Activated CD8-positive, alpha-beta memory T cell treated with anti-CD3 and anti-CD28 coated beads for 36 hours (primary cell): Measurements from ENCODE around the gene NOTCH1. TPM values are rescaled to one million over a fixed set of nuclear protein-coding genes. Genes with fewer than 3 reads are reported as not detected.
"Not testable (repeated sequence)": the region's sequence is repeated elsewhere in the genome, so short reads cannot be mapped to it uniquely, and the experiment has no call there.

Experiments
- CTCF ChIA-PET: fragments of 350-600 bp; sonication (Branson Sonifier 250); formaldehyde crosslinking; loops from one replicate; lab custom pipeline; 2021; ENCODE audit warnings: antibody characterized with exemption; lab: Charles Lee
- POLR2A ChIA-PET: fragments of 350-600 bp; sonication (Branson Sonifier 250); formaldehyde crosslinking; loops from one replicate; lab custom pipeline; 2021; ENCODE audit warnings: antibody characterized with exemption; lab: Charles Lee
- total RNA-seq, 2 experiments: library from RNA; stranded (reverse); gene quantifications; one replicate each; pipeline ENCODE4 v1.2.3, GENCODE V29; 2021

Gene NOTCH1
- total RNA-seq, 2 experiments from 2014 or later: 69.5 to 71.4 TPM

DNA sequence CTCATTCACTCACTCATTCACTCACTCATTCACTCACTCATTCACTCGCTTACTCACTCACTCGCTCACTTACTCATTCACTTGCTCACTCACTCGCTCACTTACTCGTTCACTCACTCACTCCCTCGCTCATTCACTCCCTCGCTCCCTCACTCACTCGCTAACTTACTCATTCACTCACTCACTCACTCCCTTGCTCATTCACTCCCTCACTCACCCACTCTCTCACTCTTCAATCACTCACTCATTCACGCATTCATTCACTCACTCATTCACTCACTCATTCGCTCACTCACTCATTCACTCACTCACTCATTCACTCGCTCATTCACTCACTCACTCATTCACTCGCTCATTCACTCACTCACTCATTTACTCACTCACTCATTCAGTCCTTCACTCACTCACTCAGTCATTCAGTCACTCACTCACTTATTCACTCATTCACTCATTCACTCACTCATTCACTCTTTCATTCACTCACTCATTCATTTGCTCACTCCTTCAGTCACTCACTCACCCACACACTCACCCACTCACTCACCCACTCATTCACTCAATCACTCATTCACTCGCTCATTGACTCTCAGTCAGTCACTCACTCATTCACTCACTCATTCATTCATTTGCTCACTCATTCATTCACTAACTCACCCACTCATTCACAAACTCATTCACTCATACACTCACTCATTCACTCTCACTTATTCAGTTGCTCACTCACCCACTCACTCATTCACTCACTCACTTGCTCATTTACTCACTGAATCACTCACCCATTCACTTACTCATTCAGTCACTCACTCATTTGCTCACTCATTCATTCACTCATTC, 36.0 kb upstream of the NOTCH1 start:
- ChIA-PET CTCF (no interaction called here), POLR2A (no interaction called here)

DNA sequence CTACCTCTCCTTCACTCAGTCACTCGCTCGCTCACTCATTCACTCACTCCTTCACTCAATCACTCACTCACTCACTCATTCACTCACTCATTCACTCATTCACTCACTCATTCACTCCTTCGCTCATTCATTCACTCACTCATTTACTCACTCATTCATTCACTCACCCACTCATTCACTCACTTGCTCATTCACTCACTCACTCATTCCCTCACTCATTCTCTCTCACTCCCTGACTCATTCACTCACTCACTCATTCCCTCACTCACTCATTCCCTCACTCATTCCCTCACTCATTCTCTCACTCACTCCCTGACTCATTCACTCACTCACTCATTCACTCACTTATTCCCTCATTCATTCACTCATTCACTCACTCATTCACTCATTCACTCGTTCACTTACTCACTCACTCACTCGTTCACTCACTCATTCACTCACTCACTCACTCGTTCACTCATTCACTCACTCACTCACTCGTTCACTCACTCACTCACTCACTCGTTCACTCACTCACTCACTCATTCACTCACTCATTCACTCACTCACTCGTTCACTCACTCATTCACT, 33.9 kb upstream of the NOTCH1 start:
- CTCF ChIA-PET: interaction anchor here (1.4 kb wide), 1 partner anchor 90 kb away, joined by 4 read pairs; no protein-coding TSS in a partner anchor
- POLR2A ChIA-PET: not testable (repeated sequence)

DNA sequence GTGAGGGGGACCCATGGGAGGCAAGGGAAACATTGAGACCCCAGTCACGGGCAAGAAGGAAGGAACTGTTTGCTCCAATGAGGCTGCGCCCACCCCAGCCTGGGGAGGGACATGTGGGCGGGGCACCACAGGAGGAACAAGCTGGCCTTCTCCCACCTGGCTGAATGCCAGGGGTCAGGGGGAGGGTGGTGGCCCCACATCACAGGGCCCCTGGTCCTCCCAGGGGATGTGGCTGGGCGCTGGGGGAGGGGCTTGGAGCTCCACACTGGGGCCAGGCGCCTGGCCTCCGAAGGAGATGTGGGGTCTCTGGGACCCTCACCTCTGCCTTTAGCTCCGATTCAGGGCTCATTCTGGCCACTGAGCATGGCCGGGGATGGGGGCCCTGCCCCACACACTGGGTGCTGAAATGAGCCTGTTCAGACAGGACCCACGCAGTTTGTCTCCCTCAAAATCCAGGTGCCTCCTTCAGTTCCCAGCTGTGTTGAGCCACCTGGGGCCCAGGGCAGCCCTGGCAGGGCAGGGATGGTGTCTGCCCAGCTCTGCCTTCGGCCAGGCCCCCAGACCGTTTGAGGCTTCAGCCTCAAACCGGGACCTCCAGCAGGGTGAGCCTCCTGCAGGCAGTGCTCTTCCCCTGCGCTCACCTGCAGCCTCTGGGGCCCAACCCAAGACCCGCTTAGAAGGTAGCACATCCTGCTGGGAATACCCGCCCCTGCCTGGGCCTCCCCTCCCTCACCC, 33.2 kb upstream of the NOTCH1 start:
- POLR2A ChIA-PET: no interaction called here
- CTCF ChIA-PET: interaction anchor here (1.4 kb wide), 1 partner anchor 89 kb away, joined by 4 read pairs; no protein-coding TSS in a partner anchor

DNA sequence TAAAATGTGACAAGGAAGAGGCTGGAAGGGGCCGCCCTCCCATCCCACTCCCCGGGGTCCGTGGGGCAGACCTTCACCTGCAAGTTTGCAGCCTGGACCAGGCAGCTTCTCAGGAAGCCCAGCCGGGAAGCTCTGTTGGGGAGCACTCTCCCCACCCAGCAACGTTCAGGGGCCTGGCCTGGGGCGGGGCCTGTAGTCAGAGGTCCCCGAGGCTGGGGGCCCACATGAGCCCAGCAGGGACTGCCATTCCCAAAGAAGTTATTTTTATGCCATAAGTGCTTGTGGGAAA, 32.7 kb upstream of the NOTCH1 start:
- CTCF ChIA-PET: interaction anchor here (0.9 to 1.4 kb wide), 2 partner anchors 10 to 89 kb away, joined by 3 to 4 read pairs; no protein-coding TSS in a partner anchor
- POLR2A ChIA-PET: no interaction called here

DNA sequence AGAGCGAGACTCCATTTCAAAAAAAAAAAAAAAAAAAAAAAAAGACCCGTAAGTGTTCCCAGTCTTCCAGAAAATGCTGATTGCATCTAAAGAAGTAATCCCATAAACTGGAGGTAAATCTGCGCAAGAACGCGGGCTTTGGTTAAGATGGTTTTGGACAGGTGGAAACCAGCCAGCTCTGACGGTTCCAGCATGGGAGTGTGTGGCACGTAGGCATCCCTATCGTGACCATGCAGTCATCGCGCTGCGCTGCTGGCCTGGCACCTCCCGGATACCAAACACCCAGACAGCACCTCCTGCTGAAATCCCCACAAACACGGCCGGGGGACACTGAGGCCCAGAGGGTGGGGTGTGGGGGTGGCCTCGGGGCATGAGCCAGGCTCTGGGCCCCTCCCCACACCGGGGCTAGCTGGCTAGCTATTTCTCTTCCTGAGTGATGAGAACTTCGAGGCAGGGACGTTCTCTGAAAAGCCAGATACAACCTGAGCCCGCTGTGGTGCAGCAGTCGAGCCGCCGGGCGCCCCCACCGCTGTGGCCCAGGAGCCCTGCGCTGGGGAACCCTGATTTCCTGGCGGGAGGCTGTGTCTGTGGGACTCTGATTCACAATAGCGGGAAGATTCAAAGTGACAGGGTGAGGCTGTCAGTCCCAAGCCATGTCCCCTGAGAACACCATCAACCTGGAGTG, 32.2 kb upstream of the NOTCH1 start:
- POLR2A ChIA-PET: no interaction called here
- CTCF ChIA-PET: interaction anchor here (0.9 to 1.4 kb wide), 2 partner anchors 10 to 90 kb away, joined by 3 read pairs; no protein-coding TSS in a partner anchor

DNA sequence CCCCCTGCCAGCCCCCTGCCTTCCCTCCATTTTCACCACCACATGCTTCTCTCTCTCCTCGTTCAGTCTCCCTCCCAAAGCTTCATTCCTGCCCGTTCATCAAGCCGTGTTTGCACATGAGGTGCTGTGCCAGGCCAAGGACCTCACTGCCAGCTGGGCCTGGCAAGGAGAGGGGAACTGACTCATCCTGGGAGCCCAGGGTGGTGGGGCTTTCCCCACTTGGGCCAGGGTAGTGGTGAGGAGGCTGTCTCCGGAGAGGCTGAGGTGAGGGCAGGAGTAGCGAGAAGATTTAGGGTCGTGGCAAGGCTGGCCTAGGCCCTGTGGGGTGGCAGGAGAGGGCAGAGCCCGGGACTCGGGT, 30.4 kb upstream of the NOTCH1 start:
- ChIA-PET POLR2A (no interaction called here), CTCF (no interaction called here)

DNA sequence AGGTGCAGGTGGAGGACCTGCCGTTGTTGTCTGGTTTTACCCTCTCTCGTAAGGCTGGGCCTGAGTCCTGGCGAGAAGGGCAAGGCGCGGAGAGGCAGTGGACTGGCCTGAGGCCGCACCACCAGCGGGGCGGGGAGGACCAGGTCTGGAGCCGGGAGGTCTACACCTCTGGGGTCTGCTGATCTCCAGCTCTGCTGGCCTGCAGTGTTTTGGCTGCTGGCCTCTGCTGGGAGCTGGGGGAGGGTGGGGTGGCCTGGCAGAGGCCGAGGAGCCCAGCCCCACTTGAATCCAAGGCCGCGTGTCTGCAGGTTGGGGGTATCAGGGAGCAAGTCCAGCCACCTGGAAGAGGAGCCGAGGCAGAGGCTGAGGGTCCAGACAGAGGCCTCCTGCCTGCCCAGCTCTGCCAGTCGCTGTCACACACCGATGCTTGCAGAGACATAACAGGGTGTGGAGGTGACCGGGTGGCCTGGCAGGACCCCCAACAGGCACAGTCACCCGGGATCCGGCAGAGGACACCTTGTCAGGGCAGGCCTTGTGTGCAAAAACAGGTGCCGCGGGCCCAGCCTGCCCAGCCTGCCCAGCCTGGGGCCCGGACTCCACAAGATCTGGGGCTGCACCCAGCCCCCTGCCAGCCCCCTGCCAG, 29.9 kb upstream of the NOTCH1 start:
- CTCF ChIA-PET: no interaction called here

DNA sequence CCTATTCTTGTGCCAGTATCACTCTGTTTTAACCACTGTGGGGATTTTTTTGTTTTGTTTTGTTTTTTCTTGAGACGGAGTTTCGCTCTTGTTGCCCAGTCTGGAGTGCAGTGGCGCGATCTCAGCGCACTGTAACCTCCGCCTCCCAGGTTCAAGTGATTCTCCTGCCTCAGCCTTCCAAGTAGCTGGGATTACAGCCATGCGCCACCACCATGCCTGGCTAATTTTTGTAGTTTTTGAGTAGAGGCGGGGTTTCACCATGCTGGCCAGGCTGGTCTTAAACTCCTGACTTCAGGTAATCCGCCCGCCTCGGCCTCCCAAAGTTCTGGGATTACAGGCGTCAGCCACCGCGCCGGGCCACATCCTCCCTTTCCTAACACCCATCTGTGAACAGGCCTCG, 28.8 kb upstream of the NOTCH1 start:
- POLR2A ChIA-PET: not testable (repeated sequence)

More for the DNA sequence above, 29.9 kb upstream of the NOTCH1 start:
- POLR2A ChIA-PET: no interaction called here

DNA sequence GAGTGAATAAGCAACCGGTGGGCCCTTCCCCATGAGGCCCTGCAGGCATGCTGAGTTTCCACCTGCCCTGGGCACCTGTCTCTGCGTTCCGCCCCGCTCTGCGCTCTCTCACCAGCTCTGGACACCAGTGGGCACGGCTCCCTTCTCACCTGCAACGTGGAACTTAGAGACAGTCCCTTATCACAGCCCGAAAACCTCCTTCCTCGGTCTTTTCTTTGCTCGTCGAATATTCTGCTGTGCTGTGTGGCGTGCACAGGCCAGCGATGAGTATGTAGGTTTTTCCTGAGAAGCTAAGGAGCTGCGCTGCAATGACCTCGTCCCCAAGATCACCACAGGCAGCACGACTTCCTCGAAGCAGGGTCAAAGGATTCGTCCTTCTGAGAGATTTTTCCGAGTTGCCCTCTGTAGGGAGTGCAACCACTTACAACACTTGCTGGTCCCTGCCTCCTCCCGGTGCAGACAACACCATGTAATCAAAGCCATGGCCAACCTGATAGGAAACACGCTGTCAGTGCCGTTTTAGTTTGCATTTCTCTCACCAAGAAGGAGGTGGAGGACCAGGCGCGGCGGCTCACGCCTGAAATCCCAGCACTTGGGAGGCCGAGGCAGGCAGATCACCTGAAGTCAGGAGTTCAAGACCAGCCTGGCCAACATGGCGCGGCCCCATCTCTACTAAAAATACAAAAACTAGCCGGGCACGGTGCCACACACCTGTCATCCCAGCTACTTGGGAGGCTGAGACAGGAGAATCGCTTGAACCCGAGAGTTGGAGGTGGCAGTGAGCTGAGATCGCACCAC, 27.2 kb upstream of the NOTCH1 start:
- ChIA-PET POLR2A (no interaction called here), CTCF (interaction anchor here (0.6 kb wide), 1 partner anchor 53 kb away, joined by 3 read pairs; no protein-coding TSS in a partner anchor)

More for the DNA sequence above, 28.8 kb upstream of the NOTCH1 start:
- CTCF ChIA-PET: not testable (repeated sequence)

DNA sequence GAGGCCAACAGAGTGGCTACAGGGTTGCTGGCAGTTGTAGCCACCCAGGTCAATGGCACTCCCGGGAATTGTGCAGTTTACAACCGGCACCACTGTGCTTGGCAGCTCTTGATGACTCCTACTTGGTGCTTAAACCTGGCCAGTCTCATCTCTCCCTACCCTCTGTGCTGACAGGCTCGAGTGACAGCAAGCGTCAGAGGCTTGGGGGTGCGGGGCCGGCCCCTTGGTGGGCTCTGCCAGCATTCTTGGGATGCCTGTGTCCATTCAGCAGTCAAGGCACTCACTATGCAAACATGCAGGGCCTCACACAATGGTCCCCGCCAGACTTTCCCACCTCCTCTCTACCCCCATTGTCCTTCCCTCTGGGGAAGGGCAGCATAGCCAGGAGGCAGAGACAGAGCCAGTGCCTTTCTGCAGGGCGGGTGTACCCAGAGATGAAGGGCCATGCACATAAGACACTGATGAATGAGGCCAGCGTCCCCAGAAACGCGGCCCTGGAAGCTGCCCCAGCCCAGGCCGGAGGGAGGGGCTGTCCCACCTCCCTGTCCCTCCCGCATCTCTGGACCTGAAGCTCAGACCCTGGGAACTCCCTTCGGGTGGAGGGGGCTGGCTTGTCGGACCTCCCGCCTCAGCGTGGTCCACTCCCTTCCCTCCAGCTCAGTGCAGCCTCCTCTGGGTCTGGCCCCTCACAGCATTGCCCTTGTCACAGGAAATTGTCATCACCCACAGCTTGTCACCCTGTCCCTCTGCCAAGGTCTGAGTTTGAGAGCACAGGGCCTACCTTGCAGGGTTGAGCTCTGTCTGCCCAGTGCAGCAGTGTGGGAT, 26.4 kb upstream of the NOTCH1 start:
- CTCF ChIA-PET: no interaction called here
- POLR2A ChIA-PET: no interaction called here

DNA sequence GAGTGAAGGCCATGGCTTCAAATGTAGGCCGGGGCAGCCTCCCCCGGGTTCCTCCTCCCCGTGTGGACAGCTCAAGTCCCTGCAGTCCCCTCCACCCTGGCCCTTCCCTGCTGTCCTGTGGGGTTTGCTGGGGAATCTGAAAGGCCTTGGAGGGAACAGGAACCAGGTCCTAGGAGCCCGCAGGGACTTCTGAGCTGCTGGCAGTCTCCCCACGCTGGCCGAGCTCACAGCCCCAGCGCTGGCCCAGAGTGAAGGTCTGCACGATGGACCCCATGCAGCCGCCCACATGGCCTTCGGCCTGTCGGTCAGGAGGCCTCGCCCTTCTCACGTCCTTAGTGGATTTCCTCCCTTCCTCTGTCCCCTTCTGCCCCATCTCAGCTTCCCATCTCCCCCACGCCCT, 25.7 kb upstream of the NOTCH1 start:
- ChIA-PET POLR2A (no interaction called here), CTCF (no interaction called here)

DNA sequence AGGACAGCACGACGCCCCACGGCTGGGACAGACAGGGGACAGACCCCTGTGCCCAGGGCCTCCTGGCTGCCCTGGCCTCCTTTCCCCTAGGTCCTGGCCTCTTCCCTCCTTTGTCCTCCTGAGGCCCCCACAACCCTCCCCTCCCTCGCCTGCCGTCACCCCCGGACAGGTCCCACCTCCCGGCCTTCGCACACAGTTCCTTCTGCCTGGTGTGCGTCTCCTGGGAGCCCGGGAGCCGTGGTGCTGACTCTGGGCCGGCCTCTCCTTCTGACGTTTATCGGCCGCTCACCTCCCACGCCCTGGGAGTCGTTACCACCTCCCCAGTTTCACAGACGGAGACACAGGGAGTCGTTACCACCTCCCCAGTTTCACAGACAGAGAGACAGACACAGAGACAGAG, 25.1 kb upstream of the NOTCH1 start:
- CTCF ChIA-PET: no interaction called here

DNA sequence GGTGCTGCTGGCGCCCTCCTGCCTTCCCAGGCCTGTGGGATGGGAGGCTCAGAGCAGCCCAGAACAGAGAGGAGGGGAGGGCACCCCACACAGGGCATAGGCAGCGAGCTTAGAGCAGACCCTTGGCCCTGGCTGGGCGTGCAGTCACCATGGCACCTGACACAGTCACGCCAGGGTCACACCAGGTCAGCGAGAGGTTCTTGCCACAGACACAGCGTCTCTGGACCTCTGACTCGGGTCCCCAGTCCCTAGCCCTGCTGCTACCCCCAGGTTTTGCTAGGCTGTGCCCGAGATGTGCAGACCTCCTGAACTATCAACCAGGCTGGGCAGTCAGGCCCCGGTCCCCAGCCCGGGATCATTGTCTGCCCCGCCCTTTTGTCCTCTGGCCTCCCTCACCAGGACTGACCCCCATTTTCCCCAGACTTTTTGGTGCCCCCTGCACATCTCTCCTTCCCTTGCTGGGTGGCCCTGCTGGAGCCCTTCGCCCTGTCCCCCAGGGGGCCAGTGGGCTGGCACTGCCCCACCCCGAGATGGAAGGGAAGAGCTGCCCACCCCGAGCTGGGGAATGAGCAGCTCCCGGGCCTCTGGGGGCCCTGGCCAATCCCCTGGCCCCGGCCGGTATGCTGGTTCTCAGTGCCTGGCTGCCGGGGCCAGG, 24.5 kb upstream of the NOTCH1 start:
- CTCF ChIA-PET: no interaction called here
- POLR2A ChIA-PET: no interaction called here

More for the DNA sequence above, 25.1 kb upstream of the NOTCH1 start:
- POLR2A ChIA-PET: no interaction called here

DNA sequence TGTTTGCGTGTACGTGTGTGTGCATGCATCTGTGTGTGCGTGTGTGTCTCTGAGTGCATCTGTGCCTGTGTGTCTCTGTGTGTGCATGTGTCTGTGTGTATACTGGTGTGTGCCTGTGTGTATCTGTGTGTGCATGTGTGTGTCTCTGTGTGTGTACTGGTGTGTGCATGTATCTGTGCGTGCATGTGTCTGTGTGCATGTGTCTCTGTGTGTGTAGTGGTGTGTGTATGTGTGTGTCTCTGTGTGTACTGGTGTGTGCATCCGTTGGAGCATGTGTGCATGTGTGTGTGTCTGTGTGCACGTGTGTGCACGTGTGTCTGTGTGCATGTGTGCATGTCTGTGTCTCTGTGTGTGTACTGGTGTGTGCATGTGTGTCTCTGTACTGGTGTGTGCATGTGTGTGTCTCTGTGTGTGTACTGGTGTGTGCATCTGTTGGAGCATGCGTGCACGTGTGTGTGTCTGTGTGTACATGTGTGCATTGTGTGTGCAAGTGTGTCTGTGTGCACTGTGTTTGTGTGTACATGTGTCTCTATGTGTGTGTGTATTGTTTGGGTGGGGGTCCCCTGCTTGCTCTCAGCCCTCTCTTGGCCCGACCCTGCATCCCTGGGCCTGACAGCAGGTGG, 23.8 kb upstream of the NOTCH1 start:
- CTCF ChIA-PET: no interaction called here
- POLR2A ChIA-PET: no interaction called here

DNA sequence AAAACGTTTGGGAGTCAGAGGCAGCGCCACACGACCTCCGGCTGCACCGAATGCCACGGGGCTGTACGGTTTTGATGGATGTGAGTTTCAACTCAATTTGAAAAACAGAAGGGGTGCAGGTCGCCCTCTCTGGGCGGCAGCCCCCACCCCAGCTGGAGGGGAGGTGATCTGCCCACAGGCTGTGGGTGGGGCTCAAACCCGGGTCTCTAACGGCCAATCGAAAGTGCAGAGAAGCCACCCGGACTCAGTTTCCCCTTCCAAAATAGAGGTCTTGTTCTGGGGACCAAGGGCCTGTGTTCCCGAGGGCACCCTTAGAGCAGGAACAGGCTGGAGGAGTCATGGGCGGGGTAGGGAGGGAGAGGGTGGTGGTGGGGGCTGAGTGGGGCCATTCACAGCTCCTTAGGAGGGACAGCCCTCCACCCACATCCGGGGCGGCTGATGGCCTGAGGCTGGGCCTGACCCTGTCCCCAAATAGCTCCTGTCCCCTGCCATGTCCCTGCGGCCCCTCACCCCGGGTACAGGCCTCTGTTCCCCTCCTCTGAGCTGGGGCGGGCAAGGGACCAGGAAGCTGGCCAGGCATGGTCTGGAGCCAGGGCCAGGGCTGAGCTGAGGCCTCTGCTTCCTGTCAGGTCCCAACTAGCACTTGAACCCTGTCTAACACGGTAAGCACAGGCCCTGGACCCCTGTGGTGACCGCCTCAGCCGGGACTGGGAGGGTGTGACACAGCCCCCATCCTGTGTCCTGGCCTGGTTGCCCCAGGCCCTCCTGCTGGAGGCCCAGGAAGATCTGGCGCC, 22.6 kb upstream of the NOTCH1 start:
- ChIA-PET CTCF (interaction anchor here (0.6 kb wide), 1 partner anchor 10 kb away, joined by 3 read pairs; no protein-coding TSS in a partner anchor), POLR2A (no interaction called here)
